ENCODE measurements around the gene JADE1. TPM values are rescaled to one million over a fixed set of nuclear protein-coding genes. Genes with fewer than 3 reads are reported as not detected.

Gene JADE1
- total and polyA plus RNA-seq, 5 donors from 2014 or later, result 26.1 to 50.8 (median 39.8) TPM

DNA sequence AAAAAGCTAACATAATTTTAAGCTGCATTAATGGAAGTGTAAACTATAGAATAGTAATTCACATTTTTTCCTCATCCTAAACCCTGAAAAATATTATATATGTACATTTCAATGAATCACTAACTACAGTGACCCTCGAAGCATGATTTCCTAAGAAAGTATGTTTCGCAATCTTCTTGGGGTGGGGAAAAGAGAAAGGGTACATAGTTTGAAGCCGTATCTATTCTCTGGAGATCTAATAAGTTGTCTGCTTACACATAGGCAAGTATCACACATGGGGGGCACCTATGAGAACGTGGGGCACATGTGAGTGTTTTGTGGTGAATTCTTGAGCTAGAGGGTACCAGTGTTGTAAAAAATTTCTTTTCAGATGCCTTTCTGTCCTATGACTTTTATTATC, 71.2 kb downstream of the JADE1 start:
- Histone ChIP-seq H3K27me3 (ENCODE audit: control insufficient read depth, insufficient read depth, low read length) (no peaks in the 10 kb centered on the region), H3K36me3 (ENCODE audit: control insufficient read depth, insufficient read depth, low read length) (peaks cover 3% of the 10 kb centered on the region), H3K4me1 (ENCODE audit: control insufficient read depth, insufficient read depth, low read length, poor library complexity, severe bottlenecking) (no peaks in the 10 kb centered on the region), H3K9me3 (ENCODE audit: control insufficient read depth in 2 of 2, low read length in 2 of 2) (no peaks in the 10 kb centered on the region), H3K27ac (ENCODE audit: insufficient read depth, low read length, poor library complexity, severe bottlenecking) (no peak overlapping the region), H3K4me3 (ENCODE audit: low read depth, low read length) (no peak overlapping the region)
- DNase-seq (no peak), ATAC-seq (ENCODE audit: low read depth in 2 of 2) (no peak)
- no peak overlapping the region for H3K4me3 Mint-ChIP-seq
- no peak overlapping the region for H3K27ac Mint-ChIP-seq
- H3K27me3 Mint-ChIP-seq, result no peaks in the 10 kb centered on the region
- peaks cover 5% of the 10 kb centered on the region for H3K36me3 Mint-ChIP-seq
- H3K4me1 Mint-ChIP-seq, result peaks cover 0 to 7% (median 0%) of the 10 kb centered on the region in 4 donors
- H3K9me3 Mint-ChIP-seq, result no peaks in the 10 kb centered on the region

DNA sequence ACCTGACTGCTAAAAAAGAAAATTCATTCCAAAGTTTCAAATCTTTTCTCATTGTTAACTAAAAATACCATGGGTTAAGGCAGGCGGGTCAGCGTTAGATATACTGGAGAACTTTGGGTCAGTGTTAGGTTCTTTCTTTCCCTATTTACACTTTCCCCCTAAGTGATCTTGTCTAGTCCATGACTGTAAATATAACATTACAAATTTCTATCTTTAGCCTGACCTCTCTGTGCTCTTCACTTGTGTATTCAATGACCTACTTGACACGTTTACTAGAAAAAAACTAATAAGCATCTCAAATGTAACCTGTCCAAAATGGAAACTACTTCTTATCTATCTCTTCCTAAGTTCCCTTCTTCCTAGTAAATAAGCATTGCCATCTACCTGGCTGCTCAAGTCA, 95.3 kb downstream of the JADE1 start:
- H3K4me3 ChIP-seq (ENCODE audit: low read depth, low read length), result no peak overlapping the region
- H3K36me3 Mint-ChIP-seq, result peaks cover 11% of the 10 kb centered on the region
- H3K4me3 Mint-ChIP-seq, result no peak overlapping the region
- H3K9me3 ChIP-seq (ENCODE audit: control insufficient read depth in 2 of 2, low read length in 2 of 2), result no peaks in the 10 kb centered on the region
- DNase-seq (no peak), ATAC-seq (ENCODE audit: low read depth in 2 of 2) (no peak)
- no peaks in the 10 kb centered on the region for H3K36me3 ChIP-seq (ENCODE audit: control insufficient read depth, insufficient read depth, low read length)
- no peaks in the 10 kb centered on the region for H3K27me3 ChIP-seq (ENCODE audit: control insufficient read depth, insufficient read depth, low read length)
- no peaks in the 10 kb centered on the region for H3K4me1 ChIP-seq (ENCODE audit: control insufficient read depth, insufficient read depth, low read length, poor library complexity, severe bottlenecking)
- H3K27ac Mint-ChIP-seq, result no peak overlapping the region
- no peak overlapping the region for H3K27ac ChIP-seq (ENCODE audit: insufficient read depth, low read length, poor library complexity, severe bottlenecking)
- H3K4me1 Mint-ChIP-seq, result peaks cover 0 to 12% (median 1%) of the 10 kb centered on the region in 4 donors
- no peaks in the 10 kb centered on the region for H3K27me3 Mint-ChIP-seq
- H3K9me3 Mint-ChIP-seq, result no peaks in the 10 kb centered on the region

DNA sequence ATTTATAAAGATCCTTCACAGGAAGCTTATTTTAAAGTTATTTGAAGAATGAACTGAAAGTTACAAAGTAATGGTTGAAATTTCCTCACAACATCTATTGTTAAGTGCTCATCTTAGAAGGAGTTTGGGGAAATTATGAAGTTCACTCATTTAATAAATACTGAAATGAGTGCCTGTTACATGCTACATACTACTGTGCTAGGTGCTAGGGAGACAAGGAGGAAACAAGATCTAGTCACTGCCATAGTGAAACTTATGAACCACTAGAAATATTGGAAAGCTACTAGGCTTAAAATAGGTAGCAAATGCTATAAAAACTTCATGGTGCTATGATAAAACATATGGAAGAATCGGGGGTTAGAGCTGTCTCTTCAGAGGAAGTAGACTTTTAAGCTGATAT, 97.1 kb downstream of the JADE1 start:
- Mint-ChIP-seq H3K27ac (no peak overlapping the region), H3K36me3 (peaks cover 11% of the 10 kb centered on the region), H3K9me3 (no peaks in the 10 kb centered on the region), H3K27me3 (no peaks in the 10 kb centered on the region), H3K4me1 (peaks cover 0 to 12% (median 1%) of the 10 kb centered on the region in 4 donors), H3K4me3 (no peak overlapping the region)
- DNase-seq, result no peak
- no peaks in the 10 kb centered on the region for H3K27me3 ChIP-seq (ENCODE audit: control insufficient read depth, insufficient read depth, low read length)
- H3K27ac ChIP-seq (ENCODE audit: insufficient read depth, low read length, poor library complexity, severe bottlenecking), result no peak overlapping the region
- H3K36me3 ChIP-seq (ENCODE audit: control insufficient read depth, insufficient read depth, low read length), result no peaks in the 10 kb centered on the region
- no peak overlapping the region for H3K4me3 ChIP-seq (ENCODE audit: low read depth, low read length)
- H3K9me3 ChIP-seq (ENCODE audit: control insufficient read depth in 2 of 2, low read length in 2 of 2), result no peaks in the 10 kb centered on the region
- no peaks in the 10 kb centered on the region for H3K4me1 ChIP-seq (ENCODE audit: control insufficient read depth, insufficient read depth, low read length, poor library complexity, severe bottlenecking)
- ATAC-seq (ENCODE audit: low read depth in 2 of 2), result no peak

DNA sequence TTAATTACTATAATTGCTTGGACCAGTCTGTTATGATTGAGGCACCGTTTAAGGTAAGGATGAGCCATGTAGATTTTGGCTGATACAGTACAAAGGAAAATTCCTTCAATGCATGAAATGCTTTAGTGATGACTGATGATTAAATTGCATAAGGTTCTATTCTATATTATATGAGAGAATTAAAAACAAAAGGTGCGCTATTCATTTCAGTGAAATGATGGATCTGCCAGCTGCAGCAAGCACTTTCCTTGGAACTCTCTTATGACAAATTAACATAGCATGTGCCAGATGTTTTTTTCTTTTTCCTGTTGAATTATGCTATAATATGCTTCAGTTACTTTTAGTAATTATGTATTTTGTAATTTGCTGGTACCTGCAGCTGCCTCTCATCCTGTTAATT, 98.5 kb downstream of the JADE1 start:
- Histone ChIP-seq H3K4me1 (ENCODE audit: control insufficient read depth, insufficient read depth, low read length, poor library complexity, severe bottlenecking) (no peaks in the 10 kb centered on the region), H3K4me3 (ENCODE audit: low read depth, low read length) (no peak overlapping the region), H3K9me3 (ENCODE audit: control insufficient read depth in 2 of 2, low read length in 2 of 2) (no peaks in the 10 kb centered on the region), H3K27me3 (ENCODE audit: control insufficient read depth, insufficient read depth, low read length) (no peaks in the 10 kb centered on the region), H3K36me3 (ENCODE audit: control insufficient read depth, insufficient read depth, low read length) (no peaks in the 10 kb centered on the region), H3K27ac (ENCODE audit: insufficient read depth, low read length, poor library complexity, severe bottlenecking) (no peak overlapping the region)
- peaks cover 5% of the 10 kb centered on the region for H3K36me3 Mint-ChIP-seq
- H3K4me1 Mint-ChIP-seq, result peaks cover 0 to 12% (median 1%) of the 10 kb centered on the region in 4 donors
- H3K27me3 Mint-ChIP-seq, result no peaks in the 10 kb centered on the region
- ATAC-seq (ENCODE audit: low read depth in 2 of 2) (no peak), DNase-seq (no peak)
- no peaks in the 10 kb centered on the region for H3K9me3 Mint-ChIP-seq
- H3K27ac Mint-ChIP-seq, result no peak overlapping the region
- H3K4me3 Mint-ChIP-seq, result no peak overlapping the region

DNA sequence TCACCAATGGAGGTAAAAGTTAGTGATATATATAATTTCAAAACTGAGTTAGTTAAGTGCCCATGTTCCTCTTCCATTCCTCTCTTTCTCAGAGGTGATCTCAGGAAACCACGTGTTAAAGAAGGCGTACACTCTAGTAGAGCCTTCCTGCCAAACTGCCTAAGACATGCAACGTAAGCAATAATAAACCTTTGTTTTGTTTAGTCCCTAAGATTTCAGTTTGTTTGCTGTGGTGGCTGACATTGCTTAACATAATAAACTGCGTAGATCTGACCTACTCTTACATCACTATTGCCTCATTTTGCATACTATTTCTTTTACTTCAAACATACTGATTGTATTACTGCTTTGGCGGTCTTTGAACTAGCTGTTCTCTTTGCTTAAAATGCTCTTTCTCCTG, 99.2 kb downstream of the JADE1 start:
- no peak overlapping the region for H3K4me3 ChIP-seq (ENCODE audit: low read depth, low read length)
- Mint-ChIP-seq H3K27me3 (no peaks in the 10 kb centered on the region), H3K36me3 (peaks cover 9% of the 10 kb centered on the region), H3K4me1 (peaks cover 0 to 12% (median 1%) of the 10 kb centered on the region in 4 donors), H3K9me3 (no peaks in the 10 kb centered on the region), H3K4me3 (no peak overlapping the region), H3K27ac (no peak overlapping the region)
- H3K36me3 ChIP-seq (ENCODE audit: control insufficient read depth, insufficient read depth, low read length), result no peaks in the 10 kb centered on the region
- no peaks in the 10 kb centered on the region for H3K27me3 ChIP-seq (ENCODE audit: control insufficient read depth, insufficient read depth, low read length)
- no peaks in the 10 kb centered on the region for H3K4me1 ChIP-seq (ENCODE audit: control insufficient read depth, insufficient read depth, low read length, poor library complexity, severe bottlenecking)
- no peaks in the 10 kb centered on the region for H3K9me3 ChIP-seq (ENCODE audit: control insufficient read depth in 2 of 2, low read length in 2 of 2)
- ATAC-seq (ENCODE audit: low read depth in 2 of 2) (no peak), DNase-seq (no peak)
- H3K27ac ChIP-seq (ENCODE audit: insufficient read depth, low read length, poor library complexity, severe bottlenecking), result no peak overlapping the region

DNA sequence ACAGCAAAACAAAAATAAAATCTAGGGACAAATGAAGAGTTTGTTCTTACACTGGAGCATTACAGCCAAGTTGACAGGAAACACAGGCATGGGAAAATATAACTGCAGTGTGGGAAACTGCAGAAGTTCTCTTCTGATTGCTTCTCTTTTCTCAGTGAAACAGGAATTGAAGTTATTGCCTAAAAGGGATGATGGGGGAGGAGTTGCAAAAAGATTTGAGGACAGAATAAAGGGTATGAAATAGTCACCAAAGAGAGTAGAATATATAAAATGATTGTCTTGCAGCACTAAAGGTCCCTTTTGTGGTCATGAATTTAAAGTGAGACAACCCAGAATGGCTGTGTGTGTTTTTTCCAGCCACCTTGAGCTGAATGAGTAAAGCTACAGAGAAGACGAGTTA, 103.7 kb downstream of the JADE1 start:
- no peaks in the 10 kb centered on the region for H3K9me3 ChIP-seq (ENCODE audit: control insufficient read depth in 2 of 2, low read length in 2 of 2)
- no peak for ATAC-seq (ENCODE audit: low read depth in 2 of 2)
- no peak for DNase-seq
- Mint-ChIP-seq H3K4me3 (peak overlapping the region in 1 of 4 donors; percentile 72), H3K4me1 (peaks cover 8 to 14% (median 12%) of the 10 kb centered on the region in 4 donors), H3K9me3 (no peaks in the 10 kb centered on the region), H3K27me3 (no peaks in the 10 kb centered on the region), H3K27ac (no peak overlapping the region), H3K36me3 (peaks cover 11% of the 10 kb centered on the region)
- H3K27ac ChIP-seq (ENCODE audit: insufficient read depth, low read length, poor library complexity, severe bottlenecking), result no peak overlapping the region
- no peaks in the 10 kb centered on the region for H3K36me3 ChIP-seq (ENCODE audit: control insufficient read depth, insufficient read depth, low read length)
- H3K27me3 ChIP-seq (ENCODE audit: control insufficient read depth, insufficient read depth, low read length), result no peaks in the 10 kb centered on the region
- H3K4me1 ChIP-seq (ENCODE audit: control insufficient read depth, insufficient read depth, low read length, poor library complexity, severe bottlenecking), result peaks cover 6% of the 10 kb centered on the region
- H3K4me3 ChIP-seq (ENCODE audit: low read depth, low read length), result no peak overlapping the region

DNA sequence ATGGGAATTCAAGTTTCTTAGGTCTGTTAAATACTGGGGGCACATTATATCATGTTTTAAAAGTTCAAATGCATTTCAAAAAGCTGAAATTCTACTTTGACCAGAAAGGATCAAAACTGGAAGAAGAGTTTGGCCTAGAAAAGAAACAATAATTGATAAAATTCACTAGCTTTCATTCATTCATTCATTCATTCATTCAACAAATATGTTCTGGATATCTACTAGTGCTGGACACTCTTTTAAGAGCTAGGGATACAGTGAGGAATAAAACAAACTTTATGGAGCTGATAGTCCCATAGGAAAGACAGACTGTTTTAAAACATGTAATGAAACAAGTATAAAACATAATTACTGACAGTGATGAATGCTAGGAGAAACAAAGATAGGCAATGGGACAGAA, 106.0 kb downstream of the JADE1 start:
- no peak overlapping the region for H3K4me3 Mint-ChIP-seq
- DNase-seq (no peak), ATAC-seq (ENCODE audit: low read depth in 2 of 2) (no peak)
- peaks cover 0 to 1% (median 0%) of the 10 kb centered on the region in 7 donors for H3K9me3 Mint-ChIP-seq
- H3K27ac ChIP-seq (ENCODE audit: insufficient read depth, low read length, poor library complexity, severe bottlenecking), result no peak overlapping the region
- H3K4me1 ChIP-seq (ENCODE audit: control insufficient read depth, insufficient read depth, low read length, poor library complexity, severe bottlenecking), result peaks cover 10% of the 10 kb centered on the region
- H3K9me3 ChIP-seq (ENCODE audit: control insufficient read depth in 2 of 2, low read length in 2 of 2), result no peaks in the 10 kb centered on the region
- peaks cover 15 to 36% (median 22%) of the 10 kb centered on the region in 4 donors for H3K4me1 Mint-ChIP-seq
- H3K27me3 Mint-ChIP-seq, result no peaks in the 10 kb centered on the region
- H3K36me3 ChIP-seq (ENCODE audit: control insufficient read depth, insufficient read depth, low read length), result no peaks in the 10 kb centered on the region
- H3K36me3 Mint-ChIP-seq, result peaks cover 13% of the 10 kb centered on the region
- H3K27ac Mint-ChIP-seq, result no peak overlapping the region
- H3K4me3 ChIP-seq (ENCODE audit: low read depth, low read length), result no peak overlapping the region
- H3K27me3 ChIP-seq (ENCODE audit: control insufficient read depth, insufficient read depth, low read length), result no peaks in the 10 kb centered on the region

DNA sequence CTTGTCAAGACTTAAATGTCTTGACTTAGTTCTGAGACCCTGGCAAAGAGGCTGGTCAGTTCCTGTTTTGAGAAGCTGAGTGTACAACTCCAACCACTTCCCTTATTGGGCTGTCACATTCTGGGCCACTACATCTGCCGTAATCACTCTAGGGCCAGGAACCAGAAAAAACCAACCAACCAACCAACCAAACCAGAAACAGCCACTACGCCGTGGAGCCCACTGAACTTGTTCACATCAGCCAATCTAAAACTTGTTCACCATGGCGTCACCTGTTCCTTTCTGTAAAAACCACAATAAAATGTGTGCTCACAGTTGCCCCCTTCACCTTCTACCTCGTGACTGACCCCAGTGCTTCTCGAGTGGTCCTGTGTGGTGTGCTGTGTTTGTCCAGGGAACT, 107.3 kb downstream of the JADE1 start:
- peaks cover 0 to 1% (median 0%) of the 10 kb centered on the region in 7 donors for H3K9me3 Mint-ChIP-seq
- H3K27me3 Mint-ChIP-seq, result no peaks in the 10 kb centered on the region
- H3K4me1 Mint-ChIP-seq, result peaks cover 21 to 49% (median 33%) of the 10 kb centered on the region in 4 donors
- DNase-seq (no peak), ATAC-seq (ENCODE audit: low read depth in 2 of 2) (peak; percentile 31 to 45)
- H3K4me1 ChIP-seq (ENCODE audit: control insufficient read depth, insufficient read depth, low read length, poor library complexity, severe bottlenecking), result peaks cover 10% of the 10 kb centered on the region
- no peak overlapping the region for H3K4me3 ChIP-seq (ENCODE audit: low read depth, low read length)
- H3K27ac ChIP-seq (ENCODE audit: insufficient read depth, low read length, poor library complexity, severe bottlenecking), result no peak overlapping the region
- H3K27me3 ChIP-seq (ENCODE audit: control insufficient read depth, insufficient read depth, low read length), result no peaks in the 10 kb centered on the region
- no peak overlapping the region for H3K27ac Mint-ChIP-seq
- no peaks in the 10 kb centered on the region for H3K36me3 ChIP-seq (ENCODE audit: control insufficient read depth, insufficient read depth, low read length)
- peaks cover 17% of the 10 kb centered on the region for H3K36me3 Mint-ChIP-seq
- no peak overlapping the region for H3K4me3 Mint-ChIP-seq
- no peaks in the 10 kb centered on the region for H3K9me3 ChIP-seq (ENCODE audit: control insufficient read depth in 2 of 2, low read length in 2 of 2)

Measured in CD4-positive, CD25-positive, alpha-beta regulatory T cell (primary cell).